ENCODE results near the gene CD300LG.
A peak's percentile ranks its signal among the peaks of the same experiment; 100 is the strongest.

Gene CD300LG

DNA sequence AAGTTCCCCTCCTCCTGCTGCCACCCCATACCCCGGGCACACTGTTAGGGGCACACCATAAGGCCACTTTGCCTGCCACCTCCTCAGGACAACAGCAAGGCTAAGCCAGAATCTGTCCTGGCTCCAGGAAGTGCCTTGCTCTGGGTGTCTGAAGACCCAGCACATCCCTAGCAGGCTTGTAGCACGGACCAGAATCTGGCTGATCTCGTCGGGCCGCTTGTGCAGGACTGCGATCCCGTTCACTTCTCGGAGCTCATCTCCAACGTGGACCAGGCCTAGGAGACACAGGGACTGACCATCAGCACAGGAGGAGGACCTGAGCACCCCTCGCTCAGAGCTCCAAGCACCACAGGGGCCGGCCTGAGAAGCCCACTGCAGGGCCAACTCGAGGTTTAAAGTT is 21.4 kb upstream of the CD300LG start:
- TF ChIP-seq, protein P1, sequence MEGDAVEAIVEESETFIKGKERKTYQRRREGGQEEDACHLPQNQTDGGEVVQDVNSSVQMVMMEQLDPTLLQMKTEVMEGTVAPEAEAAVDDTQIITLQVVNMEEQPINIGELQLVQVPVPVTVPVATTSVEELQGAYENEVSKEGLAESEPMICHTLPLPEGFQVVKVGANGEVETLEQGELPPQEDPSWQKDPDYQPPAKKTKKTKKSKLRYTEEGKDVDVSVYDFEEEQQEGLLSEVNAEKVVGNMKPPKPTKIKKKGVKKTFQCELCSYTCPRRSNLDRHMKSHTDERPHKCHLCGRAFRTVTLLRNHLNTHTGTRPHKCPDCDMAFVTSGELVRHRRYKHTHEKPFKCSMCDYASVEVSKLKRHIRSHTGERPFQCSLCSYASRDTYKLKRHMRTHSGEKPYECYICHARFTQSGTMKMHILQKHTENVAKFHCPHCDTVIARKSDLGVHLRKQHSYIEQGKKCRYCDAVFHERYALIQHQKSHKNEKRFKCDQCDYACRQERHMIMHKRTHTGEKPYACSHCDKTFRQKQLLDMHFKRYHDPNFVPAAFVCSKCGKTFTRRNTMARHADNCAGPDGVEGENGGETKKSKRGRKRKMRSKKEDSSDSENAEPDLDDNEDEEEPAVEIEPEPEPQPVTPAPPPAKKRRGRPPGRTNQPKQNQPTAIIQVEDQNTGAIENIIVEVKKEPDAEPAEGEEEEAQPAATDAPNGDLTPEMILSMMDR (conservative IDR thresholded peaks at IDR 0.05; ENCODE audit: low read length) = no peak

DNA sequence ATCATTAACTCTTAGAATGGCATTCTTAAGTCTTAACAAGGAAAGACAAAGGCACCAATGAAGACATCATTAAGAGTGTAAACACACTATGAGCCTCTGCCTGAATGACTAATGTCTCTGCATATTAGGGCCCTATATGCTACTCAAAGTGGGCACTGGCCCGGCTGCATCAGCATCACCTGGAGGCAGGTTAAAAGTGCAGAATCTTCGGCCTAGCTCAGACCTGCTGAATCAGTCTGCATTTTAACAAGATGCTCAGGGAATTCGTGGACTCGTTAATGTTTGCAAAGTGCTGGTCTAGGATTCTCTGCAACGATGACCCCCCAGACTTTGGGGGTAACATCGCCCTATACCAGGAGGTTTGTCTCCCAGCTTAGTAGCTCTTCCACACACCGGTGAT is 20.8 kb upstream of the CD300LG start:
- DNase-seq (ENCODE audit: low read depth) = no peak
- H3K4me3 ChIP-seq (ENCODE audit: low read length) = no peak overlapping the region

More for the DNA sequence above, 21.4 kb upstream of the CD300LG start:
- no peak for DNase-seq (ENCODE audit: low read depth)
- H3K4me3 ChIP-seq (ENCODE audit: low read length) = no peak overlapping the region

DNA sequence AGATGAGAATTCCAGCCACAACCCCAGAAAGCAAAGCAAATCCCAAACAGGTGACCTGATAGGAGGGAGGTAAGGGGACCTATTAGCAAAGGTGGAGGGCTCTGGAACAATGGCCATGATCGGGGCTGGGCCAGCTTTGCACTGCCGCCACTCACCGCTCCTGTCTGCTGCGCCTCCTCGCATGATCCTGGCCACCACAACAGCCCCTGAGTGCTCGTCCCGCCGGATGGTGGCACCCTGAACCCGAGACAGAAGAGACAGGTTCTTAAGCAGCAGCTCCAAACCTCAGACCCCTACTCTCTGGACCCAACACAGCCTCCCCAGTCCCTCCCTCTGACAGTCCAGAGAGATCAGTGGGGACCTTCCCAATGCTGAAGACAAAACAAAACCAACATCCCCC is 19.4 kb upstream of the CD300LG start:
- TF ChIP-seq, protein P1 (conservative IDR thresholded peaks at IDR 0.05; ENCODE audit: low read length) = no peak
- H3K4me3 ChIP-seq (ENCODE audit: low read length) = no peak overlapping the region
- DNase-seq (ENCODE audit: low read depth) = no peak

More for the DNA sequence above, 20.8 kb upstream of the CD300LG start:
- TF ChIP-seq, protein P1 (conservative IDR thresholded peaks at IDR 0.05; ENCODE audit: low read length) = no peak

DNA sequence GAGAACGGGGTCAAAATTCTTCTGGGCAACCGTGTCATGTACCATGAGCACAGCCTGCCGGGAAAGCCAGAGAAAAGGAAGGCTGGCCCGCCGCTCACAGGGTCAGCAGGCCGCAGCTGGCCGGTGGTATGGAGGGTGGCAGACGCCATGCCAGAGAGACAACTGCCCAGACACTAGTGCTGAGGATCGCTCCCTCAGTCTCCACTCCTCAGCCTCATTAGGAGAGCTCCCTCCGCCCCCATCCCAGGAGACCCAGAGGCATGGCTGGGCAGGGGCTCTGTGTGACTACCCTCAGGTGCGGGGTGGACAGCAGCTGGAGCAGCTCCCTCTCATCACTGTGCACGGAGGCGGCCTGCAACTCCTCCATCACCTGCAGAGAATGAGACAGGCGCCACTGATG is 17.2 kb upstream of the CD300LG start:
- no peak for DNase-seq (ENCODE audit: low read depth)
- TF ChIP-seq, protein P1 (conservative IDR thresholded peaks at IDR 0.05; ENCODE audit: low read length) = no peak
- H3K4me3 ChIP-seq (ENCODE audit: low read length) = no peak overlapping the region

DNA sequence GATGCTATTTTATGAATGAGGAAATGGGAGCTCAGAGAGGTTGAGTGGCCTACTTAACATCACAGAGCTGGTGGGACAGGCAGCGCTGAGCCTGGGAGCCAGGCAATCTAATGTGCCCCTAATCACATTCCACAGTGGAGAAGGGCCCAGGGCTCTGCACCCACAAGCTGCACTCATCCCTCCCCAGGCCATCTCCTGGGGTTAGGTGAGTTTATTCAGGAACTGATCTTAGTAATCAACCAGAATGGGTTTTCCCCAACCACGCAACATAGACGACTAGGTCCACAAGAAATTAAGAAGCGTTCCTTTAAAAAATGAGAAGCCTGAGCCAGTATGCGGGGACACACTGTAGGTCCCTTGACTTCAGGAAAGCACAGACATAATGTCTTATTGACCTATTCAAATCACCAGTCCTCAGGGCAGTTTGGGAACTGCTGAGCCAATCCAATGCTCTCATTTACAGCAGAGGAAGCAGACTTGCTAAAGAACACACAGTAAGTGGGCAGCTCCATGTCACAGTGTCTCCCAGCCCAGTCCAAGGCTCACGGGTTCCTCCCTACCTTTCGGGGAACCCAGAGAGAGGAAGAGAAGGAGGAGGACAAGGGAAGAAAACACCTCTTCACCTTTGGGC is 16.4 kb upstream of the CD300LG start:
- no peak overlapping the region for H3K4me3 ChIP-seq (ENCODE audit: low read length)
- TF ChIP-seq, protein P1 (conservative IDR thresholded peaks at IDR 0.05; ENCODE audit: low read length) = no peak
- DNase-seq (ENCODE audit: low read depth) = no peak

DNA sequence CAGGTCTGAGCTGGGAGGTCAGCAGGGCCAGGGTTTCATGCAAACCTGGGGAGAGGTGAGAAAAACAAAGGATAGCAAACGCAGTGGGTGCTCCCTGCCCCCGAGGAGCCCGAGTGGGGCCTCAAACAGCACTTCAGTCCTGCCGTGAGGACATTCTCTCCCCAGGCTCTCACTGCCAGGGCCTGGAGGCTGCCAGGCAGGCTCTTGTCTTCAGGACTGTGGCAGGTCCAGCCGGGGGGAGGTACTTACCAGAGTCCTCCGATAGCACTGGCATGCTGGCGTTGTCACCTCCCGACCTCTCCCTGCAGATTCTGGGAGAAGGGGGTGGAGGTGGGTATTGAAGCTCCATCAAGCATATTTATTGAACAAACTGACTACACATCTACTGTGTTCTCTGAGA is 15.3 kb upstream of the CD300LG start:
- no peak overlapping the region; the same call in 1 of the 2 replicates for H3K4me3 ChIP-seq (ENCODE audit: low read length)
- TF ChIP-seq, protein P1 (conservative IDR thresholded peaks at IDR 0.05; ENCODE audit: low read length) = no peak
- DNase-seq (ENCODE audit: low read depth) = no peak

DNA sequence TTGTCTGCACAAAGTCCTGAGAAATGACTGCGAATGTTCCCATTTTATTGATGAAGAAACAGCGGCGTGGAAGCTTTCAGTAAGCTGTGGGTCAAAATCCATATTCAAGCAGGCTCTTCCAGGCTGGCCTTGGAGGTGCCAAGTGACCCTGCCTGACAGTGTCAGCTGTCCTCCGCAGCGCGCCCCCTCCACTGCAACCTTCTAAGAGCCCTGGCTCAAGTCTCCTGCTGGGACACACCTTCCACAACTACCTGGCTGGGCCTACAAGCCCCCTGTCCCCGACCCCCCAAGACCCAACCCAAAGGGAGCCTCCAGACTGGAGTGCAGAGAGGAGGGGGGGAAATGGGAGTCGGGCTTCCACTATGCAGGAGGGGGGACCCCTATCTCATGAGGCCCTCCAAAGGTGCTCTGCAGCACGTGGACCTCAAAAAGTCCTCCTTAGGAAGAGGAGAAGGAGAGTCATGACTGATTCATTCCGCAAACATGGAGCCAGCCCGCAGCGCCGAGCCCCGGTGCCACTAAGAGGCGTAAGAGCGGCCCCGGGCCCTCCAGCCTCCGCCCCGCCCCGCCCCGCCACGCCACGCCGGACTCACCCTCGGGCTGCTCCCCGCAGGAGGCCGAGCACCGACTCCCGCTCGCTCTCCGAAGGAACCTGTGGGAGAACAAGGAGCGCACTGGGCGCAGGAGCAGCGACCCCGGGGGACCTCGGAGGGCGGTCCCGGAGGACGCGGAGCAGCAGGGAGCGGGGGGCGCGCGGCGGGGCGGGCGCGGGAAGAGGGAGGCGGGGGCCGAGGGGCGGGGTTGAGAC is 14.6 kb upstream of the CD300LG start:
- H3K4me3 ChIP-seq (ENCODE audit: low read length) = peak overlapping the region; percentile 67
- peak; percentile 73 for DNase-seq (ENCODE audit: low read depth)
- TF ChIP-seq, protein P1 (conservative IDR thresholded peaks at IDR 0.05; ENCODE audit: low read length) = no peak
